HK-2 (cell line): ENCODE measurements around the gene ONECUT3.

Source experiments
- DNase-seq: peaks from one replicate; pipeline ENCODE4 v3.0.0-alpha.2; 2018; ENCODE audit not compliant: unreplicated experiment

ONECUT3 gene

DNA sequence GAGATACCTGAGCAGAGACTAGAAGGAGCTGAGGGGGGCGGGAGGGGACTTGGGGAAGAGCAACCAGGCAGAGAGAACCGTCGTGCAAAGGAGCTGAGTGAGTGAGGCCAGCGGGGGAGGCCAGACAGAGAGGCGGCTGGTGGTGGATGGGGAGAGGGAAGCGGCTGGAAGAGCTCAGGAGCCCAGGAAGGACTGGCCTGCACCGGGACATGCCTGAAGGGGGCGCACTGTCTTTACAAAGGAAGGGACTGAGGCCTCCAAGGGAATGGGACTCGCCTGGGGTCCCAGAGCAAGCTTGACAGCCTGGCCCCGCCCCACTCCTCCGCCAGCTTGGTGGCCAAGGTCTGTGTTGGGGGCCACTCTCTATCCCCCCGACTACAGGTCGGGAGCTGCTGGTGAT is 14.9 kb downstream of the ONECUT3 start:
- no peak for DNase-seq

DNA sequence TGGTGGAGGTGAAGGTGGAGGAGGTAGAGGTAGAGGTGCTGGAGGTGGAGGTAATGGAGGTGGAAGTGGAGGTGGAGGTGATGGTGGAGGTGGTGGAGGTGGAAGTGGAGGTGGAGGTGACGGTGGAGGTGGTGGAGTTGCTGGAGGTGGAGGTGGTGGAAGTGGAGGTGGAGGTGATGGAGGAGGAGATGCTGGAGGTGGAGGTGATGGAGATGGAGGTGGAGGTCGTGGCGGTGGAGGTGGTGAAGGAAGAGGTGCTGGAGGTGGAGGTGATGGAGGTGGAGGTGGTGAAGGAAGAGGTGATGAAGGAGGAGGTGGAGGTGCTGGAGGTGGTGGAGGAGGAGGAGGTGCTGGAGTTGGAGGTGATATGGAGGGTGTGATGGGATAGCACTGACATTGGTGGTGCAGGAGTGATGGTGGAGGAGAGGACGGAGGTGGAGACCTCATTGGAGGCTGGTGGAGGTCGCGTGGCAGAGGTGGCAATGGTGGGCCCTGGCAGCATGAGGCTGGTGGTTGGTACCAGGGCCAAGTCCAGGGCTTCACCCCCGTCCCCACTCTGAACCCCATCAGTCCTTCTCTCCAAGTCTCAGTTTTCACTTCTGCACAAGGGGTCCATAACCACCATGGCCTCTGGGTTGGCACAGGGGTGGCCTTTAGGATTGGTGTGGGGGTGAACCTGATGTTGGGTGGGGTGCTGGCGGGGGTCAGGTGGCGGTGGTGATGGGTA is 15.8 kb downstream of the ONECUT3 start:
- DNase-seq: no peak

DNA sequence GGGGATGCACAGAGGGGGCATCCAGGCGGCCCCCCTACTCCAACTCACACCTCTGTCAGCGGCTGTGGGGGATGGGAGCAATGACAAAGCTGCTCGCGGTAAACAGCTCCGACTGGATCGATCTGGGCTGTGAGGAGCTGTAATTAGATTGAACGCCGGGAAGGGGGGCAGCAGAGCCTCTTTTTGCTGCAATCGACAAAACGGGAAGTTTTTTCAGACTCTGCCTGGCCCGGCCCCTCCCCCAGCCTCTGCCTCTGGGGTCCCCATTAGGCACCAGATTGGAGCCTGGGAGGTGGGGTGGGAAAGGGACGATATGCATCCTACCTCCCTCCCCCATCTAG is 16.3 kb downstream of the ONECUT3 start:
- DNase-seq: no peak

DNA sequence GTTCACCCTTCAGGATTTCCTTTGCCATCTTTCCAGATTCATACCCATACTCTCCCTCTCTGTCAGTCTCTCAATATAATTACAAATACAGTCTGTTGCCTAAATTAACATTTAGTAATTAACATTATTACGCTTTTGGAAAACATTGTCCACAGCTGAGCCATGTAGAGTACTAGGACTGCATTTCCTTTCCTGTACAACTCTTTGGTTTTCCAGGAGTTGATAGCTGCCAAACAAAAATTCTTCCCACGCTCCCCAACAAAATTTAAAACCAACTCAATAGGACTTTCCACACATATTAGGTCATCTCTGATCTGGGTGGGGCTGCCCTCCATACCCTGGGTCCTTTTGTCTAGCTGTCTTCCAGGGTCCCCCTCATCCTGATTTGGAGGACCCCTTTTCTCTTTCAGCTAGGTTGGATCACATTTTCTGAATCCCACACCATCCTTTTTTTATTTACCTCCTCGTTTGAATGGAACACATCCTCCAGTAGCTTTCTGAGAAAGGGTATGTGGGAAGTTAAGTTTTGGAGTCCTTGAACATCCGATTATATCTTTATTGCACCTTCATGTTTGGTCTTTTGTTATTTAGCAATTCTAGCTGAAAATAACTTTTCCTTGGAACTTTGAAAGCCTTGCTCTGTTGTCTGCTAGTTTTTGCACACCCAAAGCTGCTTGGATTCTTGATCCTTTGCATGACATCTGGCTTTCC is 17.7 kb downstream of the ONECUT3 start:
- no peak for DNase-seq

DNA sequence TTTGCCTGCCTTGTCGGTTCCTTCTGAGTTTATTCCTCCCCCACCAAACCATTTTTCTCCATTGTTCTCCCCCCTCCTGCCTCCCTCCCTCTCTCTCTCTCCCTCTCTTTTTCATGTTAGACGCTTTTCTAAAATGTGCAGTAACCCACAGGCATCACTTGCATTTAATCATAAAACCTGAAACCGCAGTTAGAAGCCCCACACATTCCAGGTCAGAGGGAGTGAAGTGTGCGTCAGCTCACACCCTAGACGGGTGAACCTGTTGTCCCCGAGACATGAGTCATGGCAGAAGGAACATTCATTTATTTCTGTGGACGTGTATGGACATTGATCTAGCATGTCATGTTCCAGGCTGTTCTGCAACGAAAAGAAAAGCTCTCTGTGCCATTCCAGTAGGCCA is 19.9 kb downstream of the ONECUT3 start:
- peak; percentile 67 for DNase-seq

DNA sequence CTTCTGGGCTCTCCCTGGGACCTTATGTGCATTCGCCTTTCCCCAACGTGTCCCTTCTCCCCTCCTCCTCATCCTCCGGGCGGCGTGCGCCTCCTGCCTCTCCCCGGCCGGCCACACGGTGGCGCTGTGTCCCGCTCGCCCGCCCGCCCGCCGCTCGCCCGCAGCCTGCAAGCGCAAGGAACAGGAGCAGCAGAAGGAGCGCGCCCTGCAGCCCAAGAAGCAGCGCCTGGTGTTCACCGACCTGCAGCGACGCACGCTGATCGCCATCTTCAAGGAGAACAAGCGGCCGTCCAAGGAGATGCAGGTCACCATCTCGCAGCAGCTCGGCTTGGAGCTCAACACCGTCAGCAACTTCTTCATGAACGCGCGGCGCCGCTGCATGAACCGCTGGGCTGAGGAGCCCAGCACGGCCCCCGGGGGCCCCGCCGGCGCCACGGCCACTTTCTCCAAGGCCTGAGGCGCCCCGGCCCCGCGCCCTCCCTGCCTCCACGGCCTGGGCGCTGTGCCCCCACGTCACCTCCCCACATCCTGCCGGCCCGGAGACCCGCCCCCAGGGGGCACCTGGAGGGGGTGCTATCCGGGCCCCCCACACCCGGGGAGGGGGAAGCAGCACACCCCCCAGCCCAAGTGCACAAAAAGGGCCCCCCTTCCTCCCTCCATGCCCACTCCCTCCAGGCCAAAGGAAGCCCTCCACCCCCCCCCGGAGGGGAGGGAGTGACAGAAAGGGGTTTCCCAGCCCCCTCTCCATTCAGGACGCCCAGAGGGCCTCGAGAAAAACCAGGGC is 21.9 kb downstream of the ONECUT3 start:
- peak; percentile 57 for DNase-seq

DNA sequence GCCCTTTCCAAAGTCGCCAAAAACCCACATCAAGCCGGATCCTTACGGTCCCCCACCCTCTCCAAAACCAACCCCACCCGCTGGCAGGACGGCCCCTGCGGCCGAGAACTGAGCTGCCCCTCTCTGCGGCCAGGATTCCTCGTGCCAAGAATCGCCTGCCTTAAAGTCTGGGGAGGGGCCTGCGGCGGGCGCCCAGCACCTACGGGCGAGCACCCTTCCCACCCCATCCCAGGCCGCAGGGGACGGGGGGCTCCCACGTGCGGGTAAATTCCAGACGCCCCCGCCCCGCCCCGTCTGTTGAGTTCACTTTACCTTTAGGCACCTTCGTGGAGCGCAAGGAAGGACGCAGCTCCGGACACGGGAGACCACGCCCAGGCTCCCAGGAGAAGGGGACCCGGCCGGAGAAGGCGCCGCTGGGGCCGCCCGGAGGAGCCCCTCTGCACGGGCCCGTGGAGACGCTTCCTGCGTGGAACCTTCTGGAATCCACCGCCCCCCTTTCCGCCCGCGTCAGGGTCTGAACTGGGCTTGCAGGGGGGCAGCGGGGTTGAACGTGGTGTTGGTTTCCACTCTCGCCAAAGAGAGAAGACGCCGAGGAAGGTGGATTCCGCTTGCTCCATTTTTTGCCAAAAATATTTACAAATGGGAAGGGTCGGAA is 22.8 kb downstream of the ONECUT3 start:
- DNase-seq: no peak

DNA sequence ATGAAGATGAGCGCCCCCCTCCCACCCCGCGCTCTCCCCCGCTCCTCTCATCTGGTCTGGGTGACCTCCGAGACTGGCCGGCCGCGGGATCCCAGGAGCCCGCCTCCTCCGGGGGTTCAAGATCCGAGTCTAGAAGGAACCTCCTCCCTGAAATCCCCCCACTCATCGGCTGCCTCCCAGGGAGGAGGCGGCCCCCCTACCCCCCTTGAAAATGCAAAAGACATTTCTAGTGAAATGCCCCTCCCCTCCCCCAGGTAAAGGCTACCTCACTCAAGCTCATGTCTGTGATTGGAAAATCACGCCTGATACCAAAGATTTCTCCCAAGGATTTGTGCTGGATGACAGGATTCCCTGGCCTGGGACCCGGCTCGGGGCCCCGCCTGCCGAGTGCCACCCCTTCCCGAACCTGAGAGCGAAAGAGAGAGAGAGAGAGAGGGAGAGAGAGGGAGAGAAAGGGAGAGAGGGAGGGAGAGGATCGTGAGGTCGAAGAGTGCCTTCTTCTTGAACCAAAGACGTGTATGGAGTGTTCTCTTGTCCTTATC is 23.4 kb downstream of the ONECUT3 start:
- DNase-seq: no peak

DNA sequence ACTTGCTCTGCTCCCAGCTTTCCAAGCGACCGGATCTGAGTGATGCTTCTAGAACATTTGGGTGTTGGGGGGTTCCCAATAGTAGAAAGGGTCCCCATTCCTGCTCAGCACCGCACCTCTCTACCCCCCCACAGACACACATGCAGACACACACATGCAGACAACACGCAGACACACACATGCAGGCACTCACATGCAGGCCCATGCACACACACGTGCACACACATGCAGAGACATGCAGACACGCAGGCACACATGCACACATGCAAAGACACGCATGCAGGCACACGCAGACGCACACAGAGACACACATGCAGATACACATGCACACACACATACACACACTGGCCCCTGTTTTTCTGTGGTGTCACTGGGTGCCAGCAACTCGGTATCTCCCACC is 23.8 kb downstream of the ONECUT3 start:
- no peak for DNase-seq

DNA sequence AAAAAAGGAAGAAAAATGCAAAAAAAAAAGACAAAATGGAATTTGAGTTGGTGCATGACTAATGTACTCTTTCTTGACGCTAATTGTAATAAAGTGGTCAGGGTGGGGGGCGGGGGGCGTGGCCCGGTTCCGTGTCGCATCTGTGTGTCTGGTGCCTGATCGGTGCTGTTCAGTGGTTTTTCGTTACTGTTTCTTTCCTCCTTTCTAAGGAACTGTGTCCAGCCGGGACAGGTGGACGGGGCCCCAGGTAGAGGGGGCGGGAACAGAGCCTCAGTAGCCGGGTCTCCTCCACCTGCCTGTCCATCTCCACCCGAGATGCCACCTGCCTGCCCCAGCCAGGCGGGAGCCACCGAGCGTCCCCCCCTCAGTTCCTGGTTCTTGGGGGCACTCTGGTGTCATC is 26.3 kb downstream of the ONECUT3 start:
- no peak for DNase-seq

DNA sequence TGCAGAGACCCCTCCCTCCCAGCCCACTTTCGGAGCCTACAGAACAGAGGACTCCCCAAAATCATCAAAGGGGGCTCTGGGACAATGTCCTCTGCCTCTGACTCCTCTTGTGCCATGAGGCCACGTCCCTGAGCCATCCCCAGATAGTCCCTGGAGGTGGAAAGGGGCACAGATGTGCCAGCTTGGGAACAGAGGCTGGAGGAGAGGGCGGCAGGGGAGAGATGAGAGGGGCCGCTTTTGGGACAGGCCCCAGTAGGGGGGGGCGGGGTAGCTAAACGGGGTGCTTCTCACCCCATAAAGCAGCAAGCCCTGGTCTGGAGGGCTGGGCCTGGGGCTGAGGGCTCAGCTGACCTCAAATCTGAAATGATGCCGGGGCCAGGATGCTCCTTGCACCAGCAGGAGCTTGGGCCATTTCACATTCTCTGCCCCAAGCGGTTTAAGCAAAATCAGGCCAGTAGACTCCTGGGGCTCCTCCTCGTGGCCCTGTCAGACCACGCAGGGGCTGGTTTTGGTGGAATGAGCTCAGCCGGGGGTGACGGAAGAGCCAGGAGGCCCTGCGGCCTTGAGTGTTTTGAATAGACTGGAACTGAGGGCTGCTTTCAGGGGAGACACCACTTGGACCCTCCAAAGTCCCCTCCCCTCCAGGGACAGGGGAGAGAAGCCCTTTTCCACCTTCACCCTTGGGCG is 27.1 kb downstream of the ONECUT3 start:
- DNase-seq: no peak

DNA sequence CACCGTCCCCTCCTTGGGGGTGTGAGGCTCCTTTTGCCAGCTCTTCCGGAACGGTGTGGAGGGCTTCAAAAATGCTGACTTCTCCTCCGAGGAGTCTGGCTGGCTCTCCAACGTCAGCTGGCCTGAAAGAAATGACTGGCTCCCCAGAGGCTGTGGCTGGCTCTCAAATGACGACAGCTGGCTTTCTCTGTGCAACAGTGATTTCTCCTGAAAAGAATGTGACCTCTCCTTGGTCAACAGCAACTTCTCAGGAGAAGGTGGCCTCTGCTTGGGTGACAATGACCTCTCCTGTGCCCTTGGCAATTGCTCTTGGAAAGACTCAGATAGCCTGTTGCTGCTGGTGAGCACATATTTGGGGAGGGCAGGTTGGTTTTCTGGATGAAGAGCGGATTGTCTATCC is 29.2 kb downstream of the ONECUT3 start:
- DNase-seq: no peak

DNA sequence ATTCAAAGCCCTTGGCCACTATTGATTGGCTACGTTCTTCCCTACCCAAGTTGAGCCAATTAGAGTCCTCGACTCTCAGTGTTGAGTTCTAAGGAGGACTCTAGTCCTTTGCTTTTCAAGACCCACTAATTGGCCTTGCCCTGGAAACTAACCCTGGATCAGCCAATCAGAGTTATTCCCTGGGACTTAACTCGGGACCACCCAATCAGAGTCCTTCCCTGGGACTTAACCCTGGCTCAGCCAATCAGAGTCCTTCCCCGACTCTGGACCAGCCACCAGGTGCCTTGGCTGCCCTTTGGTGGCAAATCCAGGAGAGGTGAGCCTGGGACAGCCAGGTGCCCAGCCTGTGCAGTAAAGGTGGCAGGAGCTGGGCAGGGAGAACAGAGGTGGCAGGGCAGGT is 30.0 kb downstream of the ONECUT3 start:
- DNase-seq: no peak

DNA sequence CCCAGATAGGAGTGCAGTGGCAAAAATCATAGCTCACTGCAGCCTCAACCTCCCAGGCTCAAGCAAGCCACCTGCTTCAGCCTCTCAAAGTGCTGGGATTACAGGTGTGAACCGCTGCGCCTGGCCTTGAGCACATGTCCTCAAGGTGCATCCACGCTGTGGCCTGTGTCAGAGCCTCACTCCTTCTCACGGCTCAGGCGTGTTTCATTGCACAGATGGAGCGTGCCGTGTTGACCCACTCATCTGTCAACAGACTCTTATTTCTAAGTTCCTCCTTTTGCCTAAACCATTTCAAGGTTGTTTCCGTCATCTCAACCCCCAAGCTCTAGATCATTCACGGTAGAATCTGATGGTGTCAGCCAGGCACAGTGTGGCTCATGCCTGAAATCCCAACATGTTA is 30.6 kb downstream of the ONECUT3 start:
- DNase-seq: no peak

DNA sequence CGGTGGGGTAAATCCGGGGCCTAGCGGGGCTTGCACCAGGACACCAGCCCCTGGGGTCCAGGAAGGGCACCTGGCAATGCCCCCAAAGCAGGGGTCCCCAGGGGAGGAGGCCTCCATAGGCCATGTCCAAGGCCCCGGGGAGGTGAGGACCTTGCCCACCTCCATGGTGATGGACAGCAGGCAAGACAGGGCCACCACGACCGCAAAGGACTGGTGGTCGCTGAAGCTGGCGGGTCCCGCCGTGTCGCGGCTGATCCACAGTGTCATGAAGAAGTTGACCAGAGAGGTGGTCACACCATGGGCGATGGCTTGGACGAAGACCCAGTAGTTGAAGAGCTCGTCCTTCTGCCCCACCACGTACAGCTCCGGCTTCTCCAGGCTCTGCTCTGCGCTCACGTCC is 32.0 kb downstream of the ONECUT3 start:
- DNase-seq: no peak

DNA sequence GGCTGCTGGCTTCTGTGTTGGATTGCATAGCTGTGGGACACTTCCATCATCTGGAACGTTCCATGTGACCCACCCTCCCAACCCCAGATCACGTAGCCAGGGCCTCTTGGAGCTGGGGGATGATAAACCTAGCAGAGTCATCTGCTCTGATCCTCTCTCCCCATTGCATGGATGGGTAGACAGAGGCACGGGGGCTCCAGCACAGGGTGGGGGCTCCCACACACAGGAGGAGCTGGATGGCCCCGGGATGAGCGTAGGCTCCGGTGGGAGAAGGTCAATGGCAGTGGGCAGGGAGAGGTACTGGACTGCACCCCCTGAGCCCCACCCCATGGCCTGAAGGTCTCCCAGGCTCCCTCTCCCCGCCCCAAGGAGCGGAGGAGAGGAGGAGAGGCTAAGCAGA is 33.4 kb downstream of the ONECUT3 start:
- no peak for DNase-seq

DNA sequence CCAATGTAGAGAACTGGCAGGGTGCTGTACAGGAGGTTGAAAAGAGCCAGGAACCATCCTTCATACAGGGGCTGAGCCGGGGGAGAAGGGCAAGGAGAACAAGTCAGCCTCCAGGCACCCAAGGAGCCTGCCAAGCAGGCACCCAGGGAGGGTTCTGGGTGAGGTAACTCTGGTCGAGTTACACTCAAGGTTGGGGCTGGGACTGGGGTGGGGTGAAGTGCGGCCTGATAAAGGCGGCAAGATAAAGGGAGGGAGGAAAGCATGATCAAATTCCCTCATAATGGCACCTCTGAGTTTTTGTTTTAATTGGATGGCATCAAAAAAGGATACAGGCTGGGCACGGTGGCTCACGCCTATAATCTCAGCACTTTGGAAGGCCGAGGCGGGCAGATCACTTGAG is 33.8 kb downstream of the ONECUT3 start:
- no peak for DNase-seq

DNA sequence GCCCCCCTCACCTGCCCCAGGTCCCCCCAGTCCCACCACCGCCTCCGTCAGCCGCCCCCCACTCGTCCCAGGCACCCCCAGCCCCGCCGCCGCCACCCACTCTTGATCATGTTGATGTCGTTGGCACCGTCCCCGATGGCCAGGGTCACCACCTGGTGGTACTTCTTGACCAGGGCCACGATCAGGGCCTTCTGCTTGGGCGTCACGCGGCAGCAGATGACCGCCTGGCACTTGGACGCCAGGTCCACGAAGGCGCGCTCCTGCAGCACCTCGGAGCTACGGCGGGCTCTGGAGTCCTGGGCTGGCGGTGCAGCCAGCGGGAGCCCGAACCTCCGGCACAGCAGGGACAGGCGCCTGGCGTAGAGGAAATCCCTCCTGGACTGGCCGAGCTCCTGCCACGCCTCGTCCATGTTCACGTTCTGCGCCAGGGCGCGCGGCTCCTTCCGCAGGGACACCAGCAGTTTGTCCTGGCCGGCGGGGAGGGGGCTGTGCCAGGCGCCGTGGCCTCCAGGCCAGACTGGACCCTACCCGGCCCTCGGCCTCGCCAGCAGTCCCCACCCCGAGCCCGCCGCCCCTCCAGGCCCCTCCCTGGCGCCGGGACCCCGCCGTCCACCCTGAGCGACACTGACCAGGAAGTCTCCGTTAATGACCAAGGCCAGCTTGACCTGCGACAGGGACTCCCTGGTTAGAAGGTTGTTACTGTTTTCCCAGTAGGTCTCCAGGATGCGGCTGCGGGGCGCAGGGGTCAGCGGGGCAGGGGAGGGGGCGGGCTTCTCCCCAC is 36.1 kb downstream of the ONECUT3 start:
- DNase-seq: no peak

DNA sequence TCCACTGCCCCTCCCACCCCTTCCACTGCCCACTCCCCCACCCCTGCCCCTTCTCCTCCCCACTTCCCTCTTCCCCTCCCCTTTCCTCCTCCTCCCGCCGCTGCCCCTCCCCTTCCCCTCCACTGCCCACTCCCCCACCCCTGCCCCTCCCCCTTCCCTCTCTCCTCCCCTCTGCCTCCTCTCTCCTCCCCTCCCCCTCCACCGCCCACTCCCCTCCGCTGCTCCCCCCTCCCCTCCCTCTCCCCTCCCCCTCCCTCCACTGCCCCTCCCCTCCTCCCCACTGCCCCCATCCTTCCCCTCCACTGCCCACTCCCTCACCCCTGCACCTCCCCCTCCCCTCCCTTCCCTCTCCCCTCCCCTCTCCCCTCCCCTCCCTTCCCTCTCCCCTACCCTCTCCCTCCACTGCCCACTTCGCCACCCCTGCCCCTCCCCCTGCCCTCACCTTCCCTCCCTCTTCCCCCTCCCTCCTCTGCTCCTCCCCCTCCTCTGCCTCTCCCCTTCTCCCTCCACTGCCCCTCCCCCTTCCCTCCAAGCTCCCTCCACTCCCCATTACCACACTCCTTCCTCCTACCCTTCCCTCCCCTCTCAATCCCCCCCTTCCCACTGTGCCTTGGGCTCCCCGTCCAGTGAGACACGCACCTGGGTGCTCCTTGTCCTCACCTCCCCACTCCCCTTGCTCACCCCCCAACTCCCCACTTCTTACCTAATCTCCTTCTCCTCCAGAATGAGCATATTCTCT is 36.9 kb downstream of the ONECUT3 start:
- no peak for DNase-seq

DNA sequence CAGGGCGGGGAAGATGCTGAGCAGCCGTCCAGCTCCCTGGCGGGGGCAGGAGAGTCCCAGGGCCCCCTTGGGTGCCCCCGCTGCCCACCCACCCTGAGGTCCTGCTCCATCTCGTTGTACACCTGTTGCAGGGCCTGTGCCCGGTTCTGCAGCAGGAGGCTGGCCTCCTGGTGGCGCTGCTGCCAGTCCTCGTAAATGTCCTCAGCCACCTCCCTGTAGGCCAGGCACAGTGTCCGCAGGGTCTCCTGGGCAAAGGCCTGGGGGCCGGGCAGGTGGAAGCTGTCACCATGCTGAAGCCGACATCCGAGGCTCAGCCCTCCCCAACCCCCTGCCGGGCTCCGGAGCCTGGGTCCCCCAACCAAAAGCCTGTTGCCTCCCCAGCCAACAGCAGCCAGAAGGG is 38.6 kb downstream of the ONECUT3 start:
- no peak for DNase-seq
